ENCODE data around the gene ADAM12. TPM values are rescaled to one million over a fixed set of nuclear protein-coding genes. Genes with fewer than 3 reads are reported as not detected.

Gene ADAM12
- total and polyA plus RNA-seq, 7 donors = 0.01 to 3.3 (median 0.24) TPM; not detected in 2

DNA sequence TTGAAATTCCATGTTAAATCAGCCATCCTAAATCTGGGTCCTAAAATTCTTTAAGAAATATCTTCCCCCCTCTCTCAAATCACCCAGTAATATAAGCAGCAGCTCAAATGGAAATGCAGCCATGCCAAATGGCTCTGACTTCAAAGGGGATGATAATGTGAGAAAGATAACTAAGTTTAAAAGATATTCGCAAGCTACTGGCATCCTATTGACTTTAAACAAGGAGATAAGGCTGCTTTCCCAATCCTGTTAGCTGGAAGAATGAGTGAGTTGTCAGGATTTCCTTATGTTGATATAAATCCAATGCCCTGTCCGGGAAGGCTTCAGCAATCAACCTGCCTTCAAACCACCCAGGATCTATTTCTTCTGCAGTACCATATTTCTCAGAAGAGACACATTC lies 320.0 kb downstream of the ADAM12 start:
- TF ChIP-seq, protein P1, sequence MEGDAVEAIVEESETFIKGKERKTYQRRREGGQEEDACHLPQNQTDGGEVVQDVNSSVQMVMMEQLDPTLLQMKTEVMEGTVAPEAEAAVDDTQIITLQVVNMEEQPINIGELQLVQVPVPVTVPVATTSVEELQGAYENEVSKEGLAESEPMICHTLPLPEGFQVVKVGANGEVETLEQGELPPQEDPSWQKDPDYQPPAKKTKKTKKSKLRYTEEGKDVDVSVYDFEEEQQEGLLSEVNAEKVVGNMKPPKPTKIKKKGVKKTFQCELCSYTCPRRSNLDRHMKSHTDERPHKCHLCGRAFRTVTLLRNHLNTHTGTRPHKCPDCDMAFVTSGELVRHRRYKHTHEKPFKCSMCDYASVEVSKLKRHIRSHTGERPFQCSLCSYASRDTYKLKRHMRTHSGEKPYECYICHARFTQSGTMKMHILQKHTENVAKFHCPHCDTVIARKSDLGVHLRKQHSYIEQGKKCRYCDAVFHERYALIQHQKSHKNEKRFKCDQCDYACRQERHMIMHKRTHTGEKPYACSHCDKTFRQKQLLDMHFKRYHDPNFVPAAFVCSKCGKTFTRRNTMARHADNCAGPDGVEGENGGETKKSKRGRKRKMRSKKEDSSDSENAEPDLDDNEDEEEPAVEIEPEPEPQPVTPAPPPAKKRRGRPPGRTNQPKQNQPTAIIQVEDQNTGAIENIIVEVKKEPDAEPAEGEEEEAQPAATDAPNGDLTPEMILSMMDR (IDR thresholded peaks at IDR 0.05) = no peak
- no peak overlapping the region for H3K4me3 ChIP-seq

DNA sequence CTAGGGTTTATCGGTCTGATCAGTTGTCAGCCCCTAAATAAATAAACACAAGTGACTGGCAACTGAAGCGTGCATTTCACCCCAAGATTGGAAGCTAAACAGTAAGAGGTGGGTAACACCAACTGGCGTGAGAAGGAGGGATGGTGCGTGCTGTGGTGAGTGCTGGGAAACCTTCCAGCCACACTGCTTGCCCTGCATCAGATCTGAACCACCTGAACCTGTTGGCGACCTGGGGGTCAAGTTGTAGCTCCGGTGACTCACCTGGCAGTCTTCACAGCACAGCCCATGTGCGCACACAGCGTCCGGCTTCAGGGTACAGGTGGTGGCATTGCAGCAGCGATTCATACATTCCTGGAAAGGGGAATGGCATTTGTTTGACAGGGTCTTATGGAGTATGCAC lies 321.8 kb downstream of the ADAM12 start:
- Histone ChIP-seq H3K4me3 (no peak overlapping the region), H3K27ac (no peak overlapping the region), H3K36me3 (ENCODE audit: insufficient read depth in 1 of 2, low read depth in 1 of 2) (no peaks in the 10 kb centered on the region), H3K4me1 (no peaks in the 10 kb centered on the region), H3K9me3 (no peaks in the 10 kb centered on the region), H3K27me3 (ENCODE audit: insufficient read depth in 3 of 3, low read length in 2 of 3) (no peaks in the 10 kb centered on the region)
- ATAC-seq (no peak), DNase-seq (no peak)
- intact Hi-C loops (cut with DNase I) = no loop called here
- WGBS, 3 donors = 90 to 94% (median 92%) methylated on average over 10 of the region's 10 CpGs
- TF ChIP-seq, protein P1 (IDR thresholded peaks at IDR 0.05) = no peak

More for the DNA sequence above, 320.0 kb downstream of the ADAM12 start:
- H3K4me1 ChIP-seq = no peaks in the 10 kb centered on the region
- no peaks in the 10 kb centered on the region for H3K9me3 ChIP-seq
- DNase-seq = no peak
- WGBS, 3 donors = 80 to 90% (median 82%) methylated on average over 2 of the region's 2 CpGs
- intact Hi-C loops (cut with DNase I) = no loop called here
- no peak overlapping the region for H3K27ac ChIP-seq
- no peaks in the 10 kb centered on the region for H3K36me3 ChIP-seq (ENCODE audit: insufficient read depth in 1 of 2, low read depth in 1 of 2)
- no peak for ATAC-seq
- no peaks in the 10 kb centered on the region for H3K27me3 ChIP-seq (ENCODE audit: insufficient read depth in 3 of 3, low read length in 2 of 3)

DNA sequence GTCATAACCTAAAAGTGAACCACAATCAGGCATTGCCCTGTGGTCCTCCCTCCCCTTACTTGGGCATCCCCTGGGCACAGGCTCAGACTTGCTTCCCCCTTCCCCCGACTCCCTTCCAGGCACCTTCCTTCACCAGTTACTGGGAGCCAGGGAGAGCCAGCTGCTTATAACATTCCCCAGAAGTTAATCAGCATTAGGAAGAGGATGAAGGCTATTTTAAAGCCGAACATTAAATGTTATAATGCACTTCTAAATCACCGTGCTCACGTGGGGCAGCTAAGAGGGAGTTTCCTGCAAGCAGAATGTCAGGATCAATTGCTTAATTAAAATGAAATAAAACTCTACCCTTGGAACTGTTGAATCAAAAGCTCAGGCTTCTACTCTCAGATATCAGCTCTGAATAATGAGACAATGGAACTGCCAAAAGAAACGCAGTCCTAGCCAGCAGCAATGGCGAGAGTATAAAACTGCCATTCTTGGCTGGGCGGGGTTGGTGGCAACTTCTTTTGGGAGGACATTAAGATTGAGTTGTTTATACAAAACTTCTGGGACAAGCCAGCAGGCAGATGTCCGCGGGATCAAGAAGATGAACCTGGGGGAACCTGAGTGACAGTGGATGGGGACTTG lies 322.4 kb downstream of the ADAM12 start:
- TF ChIP-seq, protein P1 (IDR thresholded peaks at IDR 0.05) = no peak
- H3K27me3 ChIP-seq (ENCODE audit: insufficient read depth in 3 of 3, low read length in 2 of 3) = no peaks in the 10 kb centered on the region
- no peaks in the 10 kb centered on the region for H3K4me1 ChIP-seq
- no peak overlapping the region for H3K27ac ChIP-seq
- 83 to 85% (median 85%) methylated on average over 9 of the region's 9 CpGs for WGBS, 3 donors
- no peaks in the 10 kb centered on the region for H3K9me3 ChIP-seq
- no peak overlapping the region for H3K4me3 ChIP-seq
- H3K36me3 ChIP-seq (ENCODE audit: insufficient read depth in 1 of 2, low read depth in 1 of 2) = no peaks in the 10 kb centered on the region
- ATAC-seq (no peak), DNase-seq (no peak)
- intact Hi-C loops (cut with DNase I) = no loop called here

DNA sequence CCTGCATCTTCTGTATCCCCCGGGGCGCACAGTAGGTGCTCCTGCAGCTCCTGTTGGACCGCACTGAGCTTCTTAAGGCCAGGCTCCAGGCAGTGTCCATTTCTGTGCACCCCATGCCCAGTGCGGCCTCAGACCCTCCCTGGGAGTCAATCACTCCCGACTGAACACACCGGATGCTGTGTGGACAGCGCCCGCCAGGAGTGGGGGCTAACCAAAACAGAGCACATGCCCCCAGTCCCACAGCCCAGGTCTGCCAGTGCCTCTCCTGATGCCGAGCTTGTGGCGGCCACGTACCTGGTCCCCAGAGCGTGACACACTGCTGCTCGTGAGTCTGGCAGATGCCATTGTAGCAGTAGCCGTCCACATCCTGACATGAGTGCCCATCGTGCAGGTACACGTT lies 323.8 kb downstream of the ADAM12 start:
- no peak for DNase-seq
- intact Hi-C loops (cut with DNase I) = no loop called here
- WGBS, 3 donors = 91 to 97% (median 95%) methylated on average over 16 of the region's 16 CpGs

More for the DNA sequence above, 323.8 kb downstream of the ADAM12 start:
- Histone ChIP-seq H3K4me1 (no peaks in the 10 kb centered on the region), H3K27me3 (ENCODE audit: insufficient read depth in 3 of 3, low read length in 2 of 3) (no peaks in the 10 kb centered on the region), H3K36me3 (ENCODE audit: insufficient read depth in 1 of 2, low read depth in 1 of 2) (no peaks in the 10 kb centered on the region), H3K4me3 (no peak overlapping the region), H3K27ac (no peak overlapping the region), H3K9me3 (no peaks in the 10 kb centered on the region)
- no peak for ATAC-seq
- TF ChIP-seq, protein P1 (IDR thresholded peaks at IDR 0.05) = no peak
